Measurements from ENCODE around the gene FOXJ3. TPM values are rescaled to one million over a fixed set of nuclear protein-coding genes. Genes with fewer than 3 reads are reported as not detected.
A peak's percentile ranks its signal among the peaks of the same experiment; 100 is the strongest.

FOXJ3 gene
- total RNA-seq, 1 donor from 2014 or later, result 17.2 TPM

GRCh38 chr1:42350086-42350485, 15.1 kb upstream of the FOXJ3 start:
- no peak for DNase-seq (ENCODE audit: low read depth)
- no peak for TF ChIP-seq CTCF (conservative IDR thresholded peaks at IDR 0.05; ENCODE audit: low read depth, low read length)
- H3K4me3 ChIP-seq (ENCODE audit: low read depth, low read length), result no peak overlapping the region

- TF ChIP-seq CTCF (conservative IDR thresholded peaks at IDR 0.05; ENCODE audit: low read depth, low read length), result no peak
- DNase-seq (ENCODE audit: low read depth), result no peak
Measured at GRCh38 chr1:42348498-42348897, 13.5 kb upstream of the FOXJ3 start.

GRCh38 chr1:42343049-42343448, 8.0 kb upstream of the FOXJ3 start:
- DNase-seq (ENCODE audit: low read depth), result peak; percentile 7
- TF ChIP-seq CTCF (conservative IDR thresholded peaks at IDR 0.05; ENCODE audit: low read depth, low read length), result no peak
- no peak overlapping the region for H3K4me3 ChIP-seq (ENCODE audit: low read depth, low read length)

More at GRCh38 chr1:42348498-42348897, 13.5 kb upstream of the FOXJ3 start:
- H3K4me3 ChIP-seq (ENCODE audit: low read depth, low read length), result no peak overlapping the region

GRCh38 chr1:42340901-42341300, 5.9 kb upstream of the FOXJ3 start:
- TF ChIP-seq CTCF (conservative IDR thresholded peaks at IDR 0.05; ENCODE audit: low read depth, low read length), result no peak
- no peak overlapping the region for H3K4me3 ChIP-seq (ENCODE audit: low read depth, low read length)

GRCh38 chr1:42340093-42340492, 5.1 kb upstream of the FOXJ3 start:
- DNase-seq (ENCODE audit: low read depth), result peak; percentile 61
- TF ChIP-seq CTCF (conservative IDR thresholded peaks at IDR 0.05; ENCODE audit: low read depth, low read length), result no peak
- H3K4me3 ChIP-seq (ENCODE audit: low read depth, low read length), result no peak overlapping the region

More at GRCh38 chr1:42340901-42341300, 5.9 kb upstream of the FOXJ3 start:
- no peak for DNase-seq (ENCODE audit: low read depth)

GRCh38 chr1:42336978-42337377, 1.9 kb upstream of the FOXJ3 start:
- no peak for DNase-seq (ENCODE audit: low read depth)
- H3K4me3 ChIP-seq (ENCODE audit: low read depth, low read length), result no peak overlapping the region
- no peak for TF ChIP-seq CTCF (conservative IDR thresholded peaks at IDR 0.05; ENCODE audit: low read depth, low read length)

GRCh38 chr1:42335809-42336518, 929 bp upstream of the FOXJ3 start:
- TF ChIP-seq CTCF (conservative IDR thresholded peaks at IDR 0.05; ENCODE audit: low read depth, low read length), result no peak
- peak; percentile 54 for DNase-seq (ENCODE audit: low read depth)
- H3K4me3 ChIP-seq (ENCODE audit: low read depth, low read length), result peak overlapping the region; percentile 76
